ENCODE results near the gene GTSF1L. TPM values are rescaled to one million over a fixed set of nuclear protein-coding genes. Genes with fewer than 3 reads are reported as not detected.
"Not testable (repeated sequence)": the region's sequence is repeated elsewhere in the genome, so short reads cannot be mapped to it uniquely, and the experiment has no call there.

Gene GTSF1L
- total RNA-seq, 1 donor = not detected

- TF ChIP-seq CTCF (IDR thresholded peaks at IDR 0.05; ENCODE audit: extremely low read depth, low read depth, low read length) = no peak
- Histone ChIP-seq H3K9me3 (ENCODE audit: low read depth, low read length) (no peaks in the 10 kb centered on the region), H3K4me2 (ENCODE audit: insufficient read depth, low read length) (no peak overlapping the region), H2AFZ (ENCODE audit: low read length) (no peak overlapping the region), H4K20me1 (ENCODE audit: insufficient read depth, low read length) (no peaks in the 10 kb centered on the region), H3K27ac (ENCODE audit: low read depth, low read length) (no peak overlapping the region), H3K4me3 (ENCODE audit: insufficient read depth, low read length) (no peak overlapping the region), H3K4me1 (ENCODE audit: insufficient read depth, low read length) (peaks cover 1% of the 10 kb centered on the region), H3K36me3 (ENCODE audit: insufficient read depth, low read length) (no peaks in the 10 kb centered on the region), H3K27me3 (ENCODE audit: insufficient read depth, low read length) (no peaks in the 10 kb centered on the region), H3K79me2 (ENCODE audit: insufficient read depth, low read length) (no peaks in the 10 kb centered on the region)
- no peak for DNase-seq (ENCODE audit: insufficient read length, low spot score, missing footprints)
These were observed 36.1 kb upstream of the GTSF1L start for GRCh38 chr20:43762911-43763310.

DNA sequence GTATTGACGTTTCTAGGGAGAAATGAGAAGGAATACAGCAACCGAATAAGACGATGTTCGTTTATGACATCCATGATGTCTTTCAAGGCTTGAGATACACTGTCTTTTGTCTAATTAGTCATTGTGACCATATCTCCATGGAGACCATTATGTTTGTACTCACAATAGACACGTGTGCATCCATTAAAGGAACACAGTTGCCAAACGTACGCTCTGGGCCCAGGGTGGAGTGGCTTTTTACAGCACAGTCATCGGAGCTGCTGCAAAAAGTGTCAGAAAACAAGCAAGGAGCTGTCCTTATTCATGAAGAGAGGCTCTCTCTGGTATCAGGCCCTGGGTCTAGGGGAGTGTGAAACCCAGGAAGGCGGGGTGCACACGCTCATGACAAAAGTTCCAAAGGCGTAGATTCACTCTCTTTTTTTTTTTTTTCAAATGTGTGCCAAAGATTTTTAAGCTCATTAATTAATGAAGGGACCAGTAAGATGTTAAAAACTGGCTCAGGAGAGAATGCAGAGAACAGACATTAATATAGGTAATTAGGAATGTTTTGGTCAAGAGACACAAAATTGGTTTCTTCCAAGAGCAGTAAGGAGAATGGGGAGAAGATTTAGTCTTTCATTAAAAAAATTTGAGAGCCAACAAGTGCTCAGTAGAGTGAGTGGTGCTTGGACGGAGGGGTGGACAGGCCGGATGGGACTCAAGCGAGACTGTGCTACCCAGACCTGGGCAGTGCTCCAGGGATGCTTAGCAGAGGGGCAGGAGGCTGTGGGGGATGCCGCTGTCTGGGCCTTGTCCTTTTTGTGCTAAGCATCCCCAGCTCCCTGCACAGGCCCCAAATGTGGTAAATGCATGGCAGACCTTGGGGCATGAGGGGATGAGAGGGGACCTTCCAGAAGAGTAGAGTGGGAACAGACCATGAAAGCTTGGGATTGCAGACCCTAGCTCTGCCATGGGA, 34.9 kb upstream of the GTSF1L start:
- H3K4me1 ChIP-seq (ENCODE audit: insufficient read depth, low read length) = no peaks in the 10 kb centered on the region
- no peaks in the 10 kb centered on the region for H3K36me3 ChIP-seq (ENCODE audit: insufficient read depth, low read length)
- H3K4me2 ChIP-seq (ENCODE audit: insufficient read depth, low read length) = no peak overlapping the region
- DNase-seq (ENCODE audit: insufficient read length, low spot score, missing footprints) = no peak
- no peak overlapping the region for H3K27ac ChIP-seq (ENCODE audit: low read depth, low read length)
- H3K4me3 ChIP-seq (ENCODE audit: insufficient read depth, low read length) = no peak overlapping the region
- no peaks in the 10 kb centered on the region for H3K9me3 ChIP-seq (ENCODE audit: low read depth, low read length)
- H4K20me1 ChIP-seq (ENCODE audit: insufficient read depth, low read length) = no peaks in the 10 kb centered on the region
- H3K27me3 ChIP-seq (ENCODE audit: insufficient read depth, low read length) = no peaks in the 10 kb centered on the region
- no peaks in the 10 kb centered on the region for H3K79me2 ChIP-seq (ENCODE audit: insufficient read depth, low read length)
- no peak overlapping the region for H2AFZ ChIP-seq (ENCODE audit: low read length)
- no peak for TF ChIP-seq CTCF (IDR thresholded peaks at IDR 0.05; ENCODE audit: extremely low read depth, low read depth, low read length)

DNA sequence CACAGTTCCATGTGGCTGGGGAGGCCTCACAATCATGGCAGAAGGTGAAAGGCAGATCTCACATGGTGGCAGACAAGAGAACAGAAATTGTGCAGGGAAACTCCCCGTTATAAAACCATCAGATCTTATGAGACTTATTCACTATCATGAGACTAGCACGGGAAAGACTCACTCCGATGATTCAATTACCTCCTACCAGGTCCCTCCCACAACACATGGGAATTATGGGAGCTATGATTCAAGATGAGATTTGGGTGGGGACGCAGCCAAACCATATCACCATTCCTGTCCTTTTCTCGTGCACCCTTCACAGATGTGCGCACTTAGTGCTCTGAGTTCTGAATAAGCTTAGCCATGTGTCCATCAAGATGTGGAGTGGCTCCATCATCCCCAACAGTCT, 31.1 kb upstream of the GTSF1L start:
- H3K27ac ChIP-seq (ENCODE audit: low read depth, low read length); H3K4me2 ChIP-seq (ENCODE audit: insufficient read depth, low read length); H4K20me1 ChIP-seq (ENCODE audit: insufficient read depth, low read length); DNase-seq (ENCODE audit: insufficient read length, low spot score, missing footprints); H3K9me3 ChIP-seq (ENCODE audit: low read depth, low read length); H2AFZ ChIP-seq (ENCODE audit: low read length); H3K36me3 ChIP-seq (ENCODE audit: insufficient read depth, low read length); H3K4me3 ChIP-seq (ENCODE audit: insufficient read depth, low read length); H3K27me3 ChIP-seq (ENCODE audit: insufficient read depth, low read length); H3K79me2 ChIP-seq (ENCODE audit: insufficient read depth, low read length): not testable (repeated sequence)
- peaks cover 15% of the 10 kb centered on the region for H3K4me1 ChIP-seq (ENCODE audit: insufficient read depth, low read length)

- no peaks in the 10 kb centered on the region for H3K36me3 ChIP-seq (ENCODE audit: insufficient read depth, low read length)
- no peak for TF ChIP-seq CTCF (IDR thresholded peaks at IDR 0.05; ENCODE audit: extremely low read depth, low read depth, low read length)
- peak overlapping the region; percentile 26 for H3K4me2 ChIP-seq (ENCODE audit: insufficient read depth, low read length)
- H3K79me2 ChIP-seq (ENCODE audit: insufficient read depth, low read length) = no peaks in the 10 kb centered on the region
- no peaks in the 10 kb centered on the region for H3K9me3 ChIP-seq (ENCODE audit: low read depth, low read length)
- H3K4me1 ChIP-seq (ENCODE audit: insufficient read depth, low read length) = peaks cover 33% of the 10 kb centered on the region
- DNase-seq (ENCODE audit: insufficient read length, low spot score, missing footprints) = peak; percentile 92
- H2AFZ ChIP-seq (ENCODE audit: low read length) = peak overlapping the region; percentile 73
- H3K4me3 ChIP-seq (ENCODE audit: insufficient read depth, low read length) = no peak overlapping the region
- H3K27ac ChIP-seq (ENCODE audit: low read depth, low read length) = peak overlapping the region; percentile 86
- H4K20me1 ChIP-seq (ENCODE audit: insufficient read depth, low read length) = no peaks in the 10 kb centered on the region
- H3K27me3 ChIP-seq (ENCODE audit: insufficient read depth, low read length) = no peaks in the 10 kb centered on the region
These were observed 29.0 kb upstream of the GTSF1L start for GRCh38 chr20:43755851-43756250.

Data from osteoblast (primary cell).